ENCODE data around the gene UGT1A5. TPM values are rescaled to one million over a fixed set of nuclear protein-coding genes. Genes with fewer than 3 reads are reported as not detected.

Gene UGT1A5
- total and polyA plus RNA-seq, 2 experiments from 2014 or later, result not detected

DNA sequence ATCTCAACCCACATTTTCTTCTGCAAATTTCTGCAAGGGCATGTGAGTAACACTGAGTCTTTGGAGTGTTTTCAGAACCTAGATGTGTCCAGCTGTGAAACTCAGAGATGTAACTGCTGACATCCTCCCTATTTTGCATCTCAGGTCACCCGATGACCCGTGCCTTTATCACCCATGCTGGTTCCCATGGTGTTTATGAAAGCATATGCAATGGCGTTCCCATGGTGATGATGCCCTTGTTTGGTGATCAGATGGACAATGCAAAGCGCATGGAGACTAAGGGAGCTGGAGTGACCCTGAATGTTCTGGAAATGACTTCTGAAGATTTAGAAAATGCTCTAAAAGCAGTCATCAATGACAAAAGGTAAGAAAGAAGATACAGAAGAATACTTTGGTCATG, 55.4 kb downstream of the UGT1A5 start:
- Mint-ChIP-seq H3K36me3 (ENCODE audit: low read depth) (no peaks in the 10 kb centered on the region; the same call in 2 of the 3 replicates), H3K4me3 (no peak overlapping the region), H3K27ac (no peak overlapping the region), H3K4me1 (peaks cover 9% of the 10 kb centered on the region), H3K9me3 (peaks cover 3% of the 10 kb centered on the region; the same call in 2 of the 3 replicates), H3K27me3 (ENCODE audit: insufficient read depth, low read depth, poor library complexity) (no peaks in the 10 kb centered on the region)
- Histone ChIP-seq H2AFZ (no peak overlapping the region), H3K9me2 (ENCODE audit: insufficient read depth) (no peaks in the 10 kb centered on the region; the same call in 1 of the 2 replicates), H3K4me1 (ENCODE audit: insufficient read depth) (no peaks in the 10 kb centered on the region), H3F3A (replicated peaks; ENCODE audit: low read depth) (no peaks in the 10 kb centered on the region), H4K20me1 (replicated peaks; ENCODE audit: insufficient read depth) (no peaks in the 10 kb centered on the region), H3K27me3 (ENCODE audit: insufficient read depth) (no peaks in the 10 kb centered on the region), H3K4me2 (no peak overlapping the region), H3K27ac (ENCODE audit: low read depth) (no peak overlapping the region), H3K36me3 (ENCODE audit: insufficient read depth) (no peaks in the 10 kb centered on the region), H3K4me3 (no peak overlapping the region), H3K79me2 (replicated peaks; ENCODE audit: insufficient read depth) (no peaks in the 10 kb centered on the region)
- TF ChIP-seq ZNF331 (CRISPR knock-in tag; IDR thresholded peaks at IDR 0.05; ENCODE audit: low read depth) (no peak), REST (IDR thresholded peaks at IDR 0.05; ENCODE audit: unreplicated experiment) (no peak), EZH2phosphoT487 (IDR thresholded peaks at IDR 0.05; ENCODE audit: unreplicated experiment) (no peak), NANOG (IDR thresholded peaks at IDR 0.05; ENCODE audit: borderline replicate concordance) (no peak), STAT1 (IDR thresholded peaks at IDR 0.05; ENCODE audit: unreplicated experiment) (no peak), JUNB (IDR thresholded peaks at IDR 0.05; ENCODE audit: unreplicated experiment) (no peak), ETS1 (IDR thresholded peaks at IDR 0.05) (no peak), EZH2 (IDR thresholded peaks at IDR 0.05; ENCODE audit: low read depth, unreplicated experiment) (no peak), CREB1 (CRISPR knock-in tag; IDR thresholded peaks at IDR 0.05; ENCODE audit: low read depth) (no peak), ZNF114 (CRISPR knock-in tag; IDR thresholded peaks at IDR 0.05) (no peak), POLR2AphosphoS5 (IDR thresholded peaks at IDR 0.05; ENCODE audit: low read depth) (no peak)
- TF ChIP-seq, protein P1, sequence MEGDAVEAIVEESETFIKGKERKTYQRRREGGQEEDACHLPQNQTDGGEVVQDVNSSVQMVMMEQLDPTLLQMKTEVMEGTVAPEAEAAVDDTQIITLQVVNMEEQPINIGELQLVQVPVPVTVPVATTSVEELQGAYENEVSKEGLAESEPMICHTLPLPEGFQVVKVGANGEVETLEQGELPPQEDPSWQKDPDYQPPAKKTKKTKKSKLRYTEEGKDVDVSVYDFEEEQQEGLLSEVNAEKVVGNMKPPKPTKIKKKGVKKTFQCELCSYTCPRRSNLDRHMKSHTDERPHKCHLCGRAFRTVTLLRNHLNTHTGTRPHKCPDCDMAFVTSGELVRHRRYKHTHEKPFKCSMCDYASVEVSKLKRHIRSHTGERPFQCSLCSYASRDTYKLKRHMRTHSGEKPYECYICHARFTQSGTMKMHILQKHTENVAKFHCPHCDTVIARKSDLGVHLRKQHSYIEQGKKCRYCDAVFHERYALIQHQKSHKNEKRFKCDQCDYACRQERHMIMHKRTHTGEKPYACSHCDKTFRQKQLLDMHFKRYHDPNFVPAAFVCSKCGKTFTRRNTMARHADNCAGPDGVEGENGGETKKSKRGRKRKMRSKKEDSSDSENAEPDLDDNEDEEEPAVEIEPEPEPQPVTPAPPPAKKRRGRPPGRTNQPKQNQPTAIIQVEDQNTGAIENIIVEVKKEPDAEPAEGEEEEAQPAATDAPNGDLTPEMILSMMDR (conservative IDR thresholded peaks at IDR 0.05; ENCODE audit: low read depth in 2 of 2), result no peak
- TF ChIP-seq, protein P2, sequence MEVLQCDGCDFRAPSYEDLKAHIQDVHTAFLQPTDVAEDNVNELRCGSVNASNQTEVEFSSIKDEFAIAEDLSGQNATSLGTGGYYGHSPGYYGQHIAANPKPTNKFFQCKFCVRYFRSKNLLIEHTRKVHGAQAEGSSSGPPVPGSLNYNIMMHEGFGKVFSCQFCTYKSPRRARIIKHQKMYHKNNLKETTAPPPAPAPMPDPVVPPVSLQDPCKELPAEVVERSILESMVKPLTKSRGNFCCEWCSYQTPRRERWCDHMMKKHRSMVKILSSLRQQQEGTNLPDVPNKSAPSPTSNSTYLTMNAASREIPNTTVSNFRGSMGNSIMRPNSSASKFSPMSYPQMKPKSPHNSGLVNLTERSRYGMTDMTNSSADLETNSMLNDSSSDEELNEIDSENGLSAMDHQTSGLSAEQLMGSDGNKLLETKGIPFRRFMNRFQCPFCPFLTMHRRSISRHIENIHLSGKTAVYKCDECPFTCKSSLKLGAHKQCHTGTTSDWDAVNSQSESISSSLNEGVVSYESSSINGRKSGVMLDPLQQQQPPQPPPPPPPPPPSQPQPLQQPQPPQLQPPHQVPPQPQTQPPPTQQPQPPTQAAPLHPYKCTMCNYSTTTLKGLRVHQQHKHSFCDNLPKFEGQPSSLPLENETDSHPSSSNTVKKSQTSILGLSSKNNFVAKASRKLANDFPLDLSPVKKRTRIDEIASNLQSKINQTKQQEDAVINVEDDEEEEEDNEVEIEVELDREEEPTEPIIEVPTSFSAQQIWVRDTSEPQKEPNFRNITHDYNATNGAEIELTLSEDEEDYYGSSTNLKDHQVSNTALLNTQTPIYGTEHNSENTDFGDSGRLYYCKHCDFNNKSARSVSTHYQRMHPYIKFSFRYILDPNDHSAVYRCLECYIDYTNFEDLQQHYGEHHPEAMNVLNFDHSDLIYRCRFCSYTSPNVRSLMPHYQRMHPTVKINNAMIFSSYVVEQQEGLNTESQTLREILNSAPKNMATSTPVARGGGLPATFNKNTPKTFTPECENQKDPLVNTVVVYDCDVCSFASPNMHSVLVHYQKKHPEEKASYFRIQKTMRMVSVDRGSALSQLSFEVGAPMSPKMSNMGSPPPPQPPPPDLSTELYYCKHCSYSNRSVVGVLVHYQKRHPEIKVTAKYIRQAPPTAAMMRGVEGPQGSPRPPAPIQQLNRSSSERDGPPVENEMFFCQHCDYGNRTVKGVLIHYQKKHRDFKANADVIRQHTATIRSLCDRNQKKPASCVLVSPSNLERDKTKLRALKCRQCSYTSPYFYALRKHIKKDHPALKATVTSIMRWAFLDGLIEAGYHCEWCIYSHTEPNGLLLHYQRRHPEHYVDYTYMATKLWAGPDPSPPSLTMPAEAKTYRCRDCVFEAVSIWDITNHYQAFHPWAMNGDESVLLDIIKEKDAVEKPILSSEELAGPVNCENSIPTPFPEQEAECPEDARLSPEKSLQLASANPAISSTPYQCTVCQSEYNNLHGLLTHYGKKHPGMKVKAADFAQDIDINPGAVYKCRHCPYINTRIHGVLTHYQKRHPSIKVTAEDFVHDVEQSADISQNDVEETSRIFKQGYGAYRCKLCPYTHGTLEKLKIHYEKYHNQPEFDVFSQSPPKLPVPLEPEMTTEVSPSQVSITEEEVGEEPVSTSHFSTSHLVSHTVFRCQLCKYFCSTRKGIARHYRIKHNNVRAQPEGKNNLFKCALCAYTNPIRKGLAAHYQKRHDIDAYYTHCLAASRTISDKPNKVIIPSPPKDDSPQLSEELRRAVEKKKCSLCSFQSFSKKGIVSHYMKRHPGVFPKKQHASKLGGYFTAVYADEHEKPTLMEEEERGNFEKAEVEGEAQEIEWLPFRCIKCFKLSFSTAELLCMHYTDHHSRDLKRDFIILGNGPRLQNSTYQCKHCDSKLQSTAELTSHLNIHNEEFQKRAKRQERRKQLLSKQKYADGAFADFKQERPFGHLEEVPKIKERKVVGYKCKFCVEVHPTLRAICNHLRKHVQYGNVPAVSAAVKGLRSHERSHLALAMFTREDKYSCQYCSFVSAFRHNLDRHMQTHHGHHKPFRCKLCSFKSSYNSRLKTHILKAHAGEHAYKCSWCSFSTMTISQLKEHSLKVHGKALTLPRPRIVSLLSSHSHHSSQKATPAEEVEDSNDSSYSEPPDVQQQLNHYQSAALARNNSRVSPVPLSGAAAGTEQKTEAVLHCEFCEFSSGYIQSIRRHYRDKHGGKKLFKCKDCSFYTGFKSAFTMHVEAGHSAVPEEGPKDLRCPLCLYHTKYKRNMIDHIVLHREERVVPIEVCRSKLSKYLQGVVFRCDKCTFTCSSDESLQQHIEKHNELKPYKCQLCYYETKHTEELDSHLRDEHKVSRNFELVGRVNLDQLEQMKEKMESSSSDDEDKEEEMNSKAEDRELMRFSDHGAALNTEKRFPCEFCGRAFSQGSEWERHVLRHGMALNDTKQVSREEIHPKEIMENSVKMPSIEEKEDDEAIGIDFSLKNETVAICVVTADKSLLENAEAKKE (CRISPR knock-in tag; IDR thresholded peaks at IDR 0.05), result no peak
- DNase-seq (ENCODE audit: low spot score) (peak; percentile 11), ATAC-seq (no peak; the same call in 2 of the 3 replicates)

Data from GM23338 (cell line).